Measurements from ENCODE around the gene RRP7A.
"Not testable (repeated sequence)": the region's sequence is repeated elsewhere in the genome, so short reads cannot be mapped to it uniquely, and the experiment has no call there.

Gene RRP7A, protein sequence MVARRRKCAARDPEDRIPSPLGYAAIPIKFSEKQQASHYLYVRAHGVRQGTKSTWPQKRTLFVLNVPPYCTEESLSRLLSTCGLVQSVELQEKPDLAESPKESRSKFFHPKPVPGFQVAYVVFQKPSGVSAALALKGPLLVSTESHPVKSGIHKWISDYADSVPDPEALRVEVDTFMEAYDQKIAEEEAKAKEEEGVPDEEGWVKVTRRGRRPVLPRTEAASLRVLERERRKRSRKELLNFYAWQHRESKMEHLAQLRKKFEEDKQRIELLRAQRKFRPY

GRCh38 chr22:42519525-42520401 is at the start of gene RRP7A:
TSS of gene RRP7A (minus strand) at chr22:42519796. CDS start at chr22:42519786, 10 bp downstream.
- peak; percentile 64 for DNase-seq (ENCODE audit: low read depth)

DNA sequence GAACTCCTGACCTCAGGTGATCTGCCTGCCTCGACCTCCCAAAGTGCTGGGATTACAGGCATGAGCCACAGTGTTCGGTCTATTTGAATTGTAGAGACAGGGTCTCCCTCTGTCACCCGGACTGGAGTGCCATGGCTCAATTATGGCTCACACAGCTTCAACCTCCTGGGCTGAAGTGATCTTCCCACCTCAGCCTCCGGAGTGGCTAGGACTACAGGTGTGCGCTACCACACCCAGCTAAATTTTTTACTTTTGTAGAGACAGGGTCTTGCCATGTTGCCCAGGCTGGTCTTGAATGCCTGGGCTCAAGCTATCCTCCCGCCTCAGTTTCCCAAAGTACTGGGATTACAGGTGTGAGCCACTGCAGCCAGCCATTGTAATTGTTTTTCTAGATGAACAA is 48.4 kb upstream of the RRP7A start:
- DNase-seq (ENCODE audit: low read depth), result not testable (repeated sequence)

GRCh38 chr22:42565956-42566355 is 46.4 kb upstream of the RRP7A start:
- DNase-seq (ENCODE audit: low read depth), result no peak

- no peak for DNase-seq (ENCODE audit: low read depth)
These were observed 45.1 kb upstream of the RRP7A start for GRCh38 chr22:42564699-42565098.

DNA sequence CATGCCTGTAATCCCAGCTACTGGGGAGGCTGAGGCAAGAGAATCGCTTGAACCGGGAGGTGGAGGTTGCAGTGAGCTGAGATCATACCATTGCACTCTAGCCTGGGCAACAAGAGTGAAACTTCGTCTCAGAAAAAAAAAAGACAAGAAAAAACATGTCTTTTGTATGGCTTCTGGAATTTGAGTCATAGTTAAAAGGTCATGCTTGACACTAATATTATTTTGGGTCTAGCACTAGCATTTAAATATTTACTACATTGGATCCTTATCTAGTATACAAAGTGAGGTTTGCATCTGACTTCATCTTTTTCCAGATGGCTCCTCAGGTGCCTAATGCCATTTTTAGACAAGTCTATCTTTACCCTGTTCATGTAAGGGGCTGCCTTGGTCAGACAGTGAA is 44.3 kb upstream of the RRP7A start:
- DNase-seq (ENCODE audit: low read depth), result not testable (repeated sequence)

DNA sequence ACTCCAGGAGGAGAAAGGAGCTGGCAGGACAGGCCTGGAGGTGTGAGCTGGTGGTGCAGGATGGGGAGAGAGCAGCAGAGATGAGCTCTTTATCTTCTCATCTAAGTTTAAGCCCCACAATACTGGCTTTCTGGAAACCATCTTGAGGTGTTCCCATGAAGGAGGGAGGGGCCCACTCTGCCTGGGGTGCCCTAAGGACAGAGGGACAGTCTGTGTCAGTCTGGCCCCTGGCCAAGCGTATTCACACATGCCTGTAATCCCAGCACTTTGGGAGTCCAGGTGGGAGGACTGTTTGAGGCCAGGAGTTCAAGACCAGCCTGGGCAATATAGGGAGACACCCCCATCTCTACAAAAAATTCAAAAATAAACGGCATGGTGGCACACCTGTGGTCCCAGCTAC is 43.1 kb upstream of the RRP7A start:
- no peak for DNase-seq (ENCODE audit: low read depth)

DNA sequence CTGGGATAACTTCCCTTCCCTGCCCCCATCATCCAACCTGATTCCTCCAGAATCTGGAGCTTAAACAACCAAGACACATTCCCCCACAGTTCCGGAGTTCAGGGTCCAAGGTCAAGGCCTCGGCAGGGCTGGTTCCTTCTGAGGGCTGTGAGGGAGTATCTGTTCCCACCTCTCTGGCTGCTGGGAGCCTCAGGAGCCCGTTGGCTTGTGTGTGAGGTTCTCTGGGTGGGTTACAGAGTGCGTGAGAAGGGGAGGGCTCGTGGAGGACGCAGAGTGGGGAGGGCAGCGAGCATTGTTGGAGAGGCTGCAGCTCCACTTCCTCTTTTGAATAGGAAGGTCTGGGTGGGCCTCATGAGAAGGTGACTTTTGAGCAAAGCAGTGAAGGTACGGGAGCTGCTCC is 42.7 kb upstream of the RRP7A start:
- DNase-seq (ENCODE audit: low read depth), result no peak

DNA sequence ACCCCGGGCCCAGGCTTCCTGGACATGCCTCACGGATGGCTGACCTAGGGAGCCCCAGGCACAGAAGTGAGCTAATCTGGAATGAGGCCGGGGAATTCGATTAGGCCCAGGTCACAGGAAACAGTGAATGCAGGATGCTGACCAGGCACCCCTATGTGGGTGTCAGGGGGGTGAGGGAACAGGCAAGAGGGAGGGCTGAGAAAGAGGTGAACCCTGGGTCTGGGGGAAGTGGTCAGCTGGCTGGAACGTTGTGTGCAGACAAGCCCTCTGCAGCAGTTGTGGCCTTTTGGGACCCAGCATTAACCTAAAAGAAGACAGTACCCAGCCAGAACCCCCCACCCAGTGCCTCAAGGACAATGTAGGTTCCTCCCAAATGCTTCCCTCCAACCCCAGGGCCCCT is 42.3 kb upstream of the RRP7A start:
- DNase-seq (ENCODE audit: low read depth), result no peak

DNA sequence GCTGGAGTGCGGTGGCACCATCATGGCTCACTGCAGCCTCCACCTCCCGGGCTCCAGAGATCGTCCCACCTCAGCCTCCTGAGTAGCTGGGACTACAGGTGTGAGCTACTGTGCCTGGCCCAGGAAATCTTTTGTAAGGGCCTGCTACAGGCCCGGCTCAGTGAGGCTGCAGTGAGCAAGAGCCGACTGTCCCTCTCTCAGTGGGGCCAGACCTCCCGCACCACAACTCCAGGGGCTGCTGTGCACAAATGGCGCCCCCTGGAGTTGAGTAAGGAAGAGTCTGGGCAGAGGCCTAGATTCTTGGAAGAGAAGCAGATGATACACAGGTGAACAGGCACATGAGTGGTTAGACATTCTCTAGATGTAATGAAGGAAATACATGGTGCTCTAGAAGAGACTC is 41.2 kb upstream of the RRP7A start:
- DNase-seq (ENCODE audit: low read depth), result no peak

- no peak for DNase-seq (ENCODE audit: low read depth)
These were observed 40.8 kb upstream of the RRP7A start for GRCh38 chr22:42560381-42560780.

GRCh38 chr22:42553475-42554361 is 34.1 kb upstream of the RRP7A start, which contains the start of gene SERHL2:
TSS of gene SERHL2 (plus strand) at chr22:42553956. CDS start at chr22:42554021, 65 bp downstream.
- DNase-seq (ENCODE audit: low read depth), result peak; percentile 61

DNA sequence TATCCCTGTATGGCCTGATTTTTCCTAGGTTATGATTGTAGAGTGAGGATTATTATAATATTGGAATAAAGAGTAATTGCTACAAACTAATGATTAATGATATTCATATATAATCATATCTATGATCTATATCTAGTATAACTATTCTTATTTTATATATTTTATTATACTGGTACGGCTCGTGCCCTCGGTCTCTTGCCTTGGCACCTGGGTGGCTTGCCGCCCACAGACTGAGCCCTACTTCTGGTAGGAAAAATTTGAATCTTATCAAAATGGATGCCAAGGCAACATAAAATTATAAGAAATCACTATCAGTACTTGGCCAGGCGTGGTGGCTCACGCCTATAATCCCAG is 32.7 kb upstream of the RRP7A start:
- DNase-seq (ENCODE audit: low read depth), result not testable (repeated sequence)

GRCh38 chr22:42549331-42550060 is 29.9 kb upstream of the RRP7A start:
- DNase-seq (ENCODE audit: low read depth), result no peak

GRCh38 chr22:42548597-42549330 is 29.2 kb upstream of the RRP7A start:
- no peak for DNase-seq (ENCODE audit: low read depth)

DNA sequence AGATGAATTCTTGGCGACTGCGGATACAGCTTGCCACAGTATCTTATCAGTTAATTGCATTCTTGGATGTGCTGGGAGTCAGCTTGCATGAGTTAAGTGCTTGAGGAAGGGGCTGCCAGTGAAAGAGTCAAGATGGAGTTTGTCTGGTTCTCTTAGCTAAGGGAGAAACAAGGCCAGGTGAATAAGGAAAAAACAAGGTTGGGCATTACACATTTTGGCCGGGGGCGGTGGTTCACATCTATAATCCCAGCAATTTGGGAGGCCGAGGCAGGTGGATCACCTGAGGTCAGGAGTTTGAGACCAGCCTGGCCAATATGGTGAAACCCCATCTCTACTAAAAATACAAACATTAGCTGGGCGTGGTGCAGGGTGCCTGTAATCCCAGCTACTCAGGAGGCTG is 28.5 kb upstream of the RRP7A start:
- not testable (repeated sequence) for DNase-seq (ENCODE audit: low read depth)

GRCh38 chr22:42547562-42547961 is 28.0 kb upstream of the RRP7A start:
- no peak for DNase-seq (ENCODE audit: low read depth)

DNA sequence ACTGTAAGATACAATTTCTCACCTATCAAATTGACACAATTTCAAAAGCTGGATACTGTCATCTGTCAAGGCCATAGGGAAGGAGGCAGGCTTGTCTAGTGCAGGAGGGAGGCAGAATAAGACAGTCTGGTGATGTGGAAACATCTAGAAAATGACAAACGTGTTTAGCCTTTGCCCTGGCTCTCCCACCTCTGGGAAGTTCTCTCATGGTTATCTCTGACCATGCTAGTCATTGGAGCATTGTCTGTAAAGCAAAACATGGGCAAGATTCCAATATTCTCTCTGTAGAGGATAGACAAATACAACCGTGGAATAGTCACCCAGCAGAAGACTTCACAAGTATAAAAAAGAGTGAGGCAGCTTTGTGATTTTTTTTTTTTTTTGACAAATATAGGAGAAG is 25.1 kb upstream of the RRP7A start:
- DNase-seq (ENCODE audit: low read depth), result no peak

- DNase-seq (ENCODE audit: low read depth), result peak; percentile 40
These were observed 19.7 kb upstream of the RRP7A start for GRCh38 chr22:42539236-42539771.

GRCh38 chr22:42537199-42537831 is 17.7 kb upstream of the RRP7A start:
- not testable (repeated sequence) for DNase-seq (ENCODE audit: low read depth)

- DNase-seq (ENCODE audit: low read depth), result not testable (repeated sequence)
These were observed 17.0 kb upstream of the RRP7A start for GRCh38 chr22:42536634-42537033.
